Measurements from ENCODE around the gene FAM83B. TPM values are rescaled to one million over a fixed set of nuclear protein-coding genes. Genes with fewer than 3 reads are reported as not detected.
"Not testable (repeated sequence)": the region's sequence is repeated elsewhere in the genome, so short reads cannot be mapped to it uniquely, and the experiment has no call there.

FAM83B gene
- total RNA-seq, 1 donor from 2014 or later = 1.8 TPM

- intact Hi-C loops (cut with DNase I) = no loop called here
- ATAC-seq (no peak), DNase-seq (ENCODE audit: missing footprints) (no peak)
These were observed 34.6 kb downstream of the FAM83B start for GRCh38 chr6:54881067-54881730.

GRCh38 chr6:54881891-54882290, 35.3 kb downstream of the FAM83B start:
- DNase-seq (ENCODE audit: missing footprints); ATAC-seq; intact Hi-C loops (cut with DNase I): not testable (repeated sequence)

GRCh38 chr6:54886932-54887584, 40.5 kb downstream of the FAM83B start:
- intact Hi-C loops (cut with DNase I) = no loop called here
- ATAC-seq (no peak), DNase-seq (ENCODE audit: missing footprints) (no peak)

GRCh38 chr6:54891536-54891935, 45.0 kb downstream of the FAM83B start:
- ATAC-seq (no peak), DNase-seq (ENCODE audit: missing footprints) (no peak)
- intact Hi-C loops (cut with DNase I) = no loop called here

GRCh38 chr6:54892831-54893230, 46.3 kb downstream of the FAM83B start:
- intact Hi-C loops (cut with DNase I) = no loop called here
- ATAC-seq (no peak), DNase-seq (ENCODE audit: missing footprints) (no peak)

- intact Hi-C loops (cut with DNase I) = no loop called here
- no peak for DNase-seq (ENCODE audit: missing footprints)
- no peak for ATAC-seq
These were observed 47.2 kb downstream of the FAM83B start for GRCh38 chr6:54893818-54894217.

GRCh38 chr6:54896302-54896701, 49.7 kb downstream of the FAM83B start:
- ATAC-seq (no peak), DNase-seq (ENCODE audit: missing footprints) (no peak)
- intact Hi-C loops (cut with DNase I) = no loop called here

GRCh38 chr6:54897462-54898189, 51.1 kb downstream of the FAM83B start:
- intact Hi-C loops (cut with DNase I) = no loop called here
- no peak for ATAC-seq
- no peak for DNase-seq (ENCODE audit: missing footprints)

GRCh38 chr6:54898767-54899166, 52.2 kb downstream of the FAM83B start:
- intact Hi-C loops (cut with DNase I) = no loop called here
- no peak for DNase-seq (ENCODE audit: missing footprints)
- no peak for ATAC-seq

- intact Hi-C loops (cut with DNase I) = no loop called here
- ATAC-seq (no peak), DNase-seq (ENCODE audit: missing footprints) (no peak)
These were observed 52.9 kb downstream of the FAM83B start for GRCh38 chr6:54899442-54899841.

- DNase-seq (ENCODE audit: missing footprints) = no peak
- no peak for ATAC-seq
- intact Hi-C loops (cut with DNase I) = no loop called here
These were observed 53.4 kb downstream of the FAM83B start for GRCh38 chr6:54899986-54900385.

GRCh38 chr6:54900666-54901065, 54.1 kb downstream of the FAM83B start:
- intact Hi-C loops (cut with DNase I) = no loop called here
- ATAC-seq = no peak
- no peak for DNase-seq (ENCODE audit: missing footprints)

- ATAC-seq = no peak
- no peak for DNase-seq (ENCODE audit: missing footprints)
- intact Hi-C loops (cut with DNase I) = no loop called here
These were observed 57.3 kb downstream of the FAM83B start for GRCh38 chr6:54903884-54904283.

- ATAC-seq = no peak
- no peak for DNase-seq (ENCODE audit: missing footprints)
- intact Hi-C loops (cut with DNase I) = no loop called here
These were observed 60.8 kb downstream of the FAM83B start for GRCh38 chr6:54907355-54907754.

- no peak for ATAC-seq
- no peak for DNase-seq (ENCODE audit: missing footprints)
- intact Hi-C loops (cut with DNase I) = no loop called here
These were observed 62.6 kb downstream of the FAM83B start for GRCh38 chr6:54909184-54909583.

GRCh38 chr6:54910431-54910884, 63.9 kb downstream of the FAM83B start:
- ATAC-seq (no peak), DNase-seq (ENCODE audit: missing footprints) (no peak)
- intact Hi-C loops (cut with DNase I) = no loop called here

GRCh38 chr6:54910921-54911320, 64.3 kb downstream of the FAM83B start:
- DNase-seq (ENCODE audit: missing footprints) (no peak), ATAC-seq (no peak)
- intact Hi-C loops (cut with DNase I) = no loop called here

- ATAC-seq = no peak
- DNase-seq (ENCODE audit: missing footprints) = no peak
- intact Hi-C loops (cut with DNase I) = no loop called here
These were observed 66.6 kb downstream of the FAM83B start for GRCh38 chr6:54913211-54913610.

- DNase-seq (ENCODE audit: missing footprints) (no peak), ATAC-seq (no peak)
- intact Hi-C loops (cut with DNase I) = no loop called here
These were observed 70.3 kb downstream of the FAM83B start for GRCh38 chr6:54916858-54917257.

GRCh38 chr6:54920628-54921027, 74.1 kb downstream of the FAM83B start:
- no peak for ATAC-seq
- intact Hi-C loops (cut with DNase I) = no loop called here

More at GRCh38 chr6:54920628-54921027, 74.1 kb downstream of the FAM83B start:
- DNase-seq (ENCODE audit: missing footprints) = no peak

Measured in Right ventricle myocardium inferior (tissue), 1 donor.